K562 (cell line): ENCODE results near the gene SLIRP. TPM values are rescaled to one million over a fixed set of nuclear protein-coding genes. Genes with fewer than 3 reads are reported as not detected.
A peak's percentile ranks its signal among the peaks of the same experiment; 100 is the strongest.

Experiments
- ARHGAP35 ChIP-seq: fragments of 450-650 bp; IDR thresholded peaks from 2 replicates; pipeline ENCODE4 v1.6.1; 2018; ENCODE audit not compliant: partially characterized antibody
- CC2D1A ChIP-seq: fragments of 450-650 bp; IDR thresholded peaks from 2 replicates; pipeline ENCODE4 v1.6.1; 2017; ENCODE audit warnings: mild to moderate bottlenecking
- ELF4 ChIP-seq: fragments of 450-650 bp; formaldehyde crosslinking; IDR thresholded peaks from 2 replicates; pipeline ENCODE4 v1.4.0; 2022; ENCODE audit warnings: missing genetic modification characterization
- GTF2A2 ChIP-seq: IDR thresholded peaks from 2 replicates; pipeline ENCODE4 v1.6.1; 2016; ENCODE audit warnings: mild to moderate bottlenecking, missing genetic modification characterization, missing compliant biosample characterization
- GTF3C2 ChIP-seq: IDR thresholded peaks from 3 replicates; pipeline ENCODE4 v1.6.1; 2011; ENCODE audit warnings: borderline replicate concordance, mild to moderate bottlenecking, moderate library complexity; ENCODE audit not compliant: insufficient read length; ENCODE audit errors: extremely low read depth
- HCFC1 ChIP-seq: IDR thresholded peaks from 2 replicates; pipeline ENCODE4 v1.6.1; 2012; ENCODE audit warnings: low read depth, low read length, improper control_type of control experiment
- HMBOX1 ChIP-seq: sonication (generic); IDR thresholded peaks from 2 replicates; pipeline ENCODE4 v1.6.1; 2016
- HOMEZ ChIP-seq: fragments of 250-450 bp; sonication (Bioruptor Pico); IDR thresholded peaks from 2 replicates; pipeline ENCODE4 v1.4.0; 2020; ENCODE audit warnings: mild to moderate bottlenecking, moderate library complexity
- NCOR1 ChIP-seq: fragments of 450-650 bp; IDR thresholded peaks from 2 replicates; pipeline ENCODE4 v1.6.1; 2016; ENCODE audit warnings: mild to moderate bottlenecking, moderate library complexity
- NFE2 ChIP-seq: IDR thresholded peaks from 2 replicates; pipeline ENCODE4 v1.6.1; 2014; ENCODE audit warnings: antibody characterized with exemption, low read depth
- POLR2A ChIP-seq: fragments of 450-650 bp; conservative IDR thresholded peaks from 2 replicates; pipeline ENCODE4 v1.6.1; 2016
- RAD51 ChIP-seq: fragments of 450-650 bp; IDR thresholded peaks from 2 replicates; pipeline ENCODE4 v1.7.1; 2016; ENCODE audit warnings: low read depth, mild to moderate bottlenecking, borderline replicate concordance
- RBM39 ChIP-seq: fragments of 200-400 bp; formaldehyde crosslinking; optimal IDR thresholded peaks from 2 replicates; pipeline ENCODE3; 2018; ENCODE audit warnings: low read depth, low read length
- SAFB2 ChIP-seq: fragments of 200-400 bp; formaldehyde crosslinking; IDR thresholded peaks from 2 replicates; pipeline ENCODE4 v1.6.1; 2018; ENCODE audit warnings: borderline replicate concordance, low read length, low read depth, moderate library complexity; ENCODE audit not compliant: severe bottlenecking
- THRAP3 ChIP-seq: fragments of 450-650 bp; IDR thresholded peaks from 2 replicates; pipeline ENCODE4 v1.6.1; 2016; ENCODE audit warnings: mild to moderate bottlenecking, inconsistent platforms, borderline replicate concordance
- XRCC4 ChIP-seq: IDR thresholded peaks from one replicate; pipeline ENCODE4 v1.6.1; 2011; ENCODE audit not compliant: insufficient read depth, insufficient read length; ENCODE audit errors: extremely low read depth
- ZBTB26 ChIP-seq: fragments of 450-650 bp; formaldehyde crosslinking; IDR thresholded peaks from 2 replicates; pipeline ENCODE4 v1.4.0; 2022; ENCODE audit warnings: missing genetic modification characterization
- ZBTB8A ChIP-seq: fragments of 450-650 bp; IDR thresholded peaks from 2 replicates; pipeline ENCODE4 v1.6.1; 2018; ENCODE audit warnings: mild to moderate bottlenecking, moderate library complexity; ENCODE audit not compliant: partially characterized antibody
- ZFP36 ChIP-seq: fragments of 150-350 bp; IDR thresholded peaks from 2 replicates; pipeline ENCODE4 v1.6.1; 2018; ENCODE audit warnings: low read length, low read depth; ENCODE audit not compliant: partially characterized antibody
- ZNF212 ChIP-seq: fragments of 450-650 bp; formaldehyde crosslinking; IDR thresholded peaks from 2 replicates; pipeline ENCODE4 v1.4.0; 2020; ENCODE audit warnings: mild to moderate bottlenecking
- ZNF395 ChIP-seq: fragments of 200-800 bp; sonication (Bioruptor generic); IDR thresholded peaks from 2 replicates; pipeline ENCODE4 v1.6.1; 2017; ENCODE audit warnings: missing genetic modification characterization, missing compliant biosample characterization
- ZSCAN29 ChIP-seq: fragments of 450-650 bp; IDR thresholded peaks from 2 replicates; pipeline ENCODE4 v1.6.1; 2017
- polyA plus RNA-seq, 8 experiments: library from polyadenylated mRNA; depleted of rRNA in 4 of 8; stranded (reverse) in 5 of 8; unstranded in 3 of 8; fragments of >200 nt; fragmentation: Nextera tagmentation in 2 of 8; fragmentation: Illumina TruSeq in 1 of 8; extraction: Ambion mirVana in 2 of 8; extraction: Trizol in 1 of 8; gene quantifications; 2 replicates each; pipeline versions ENCODE4 v1.2.1 to v1.2.3, GENCODE V29; 2011 to 2014; ENCODE audit warnings: inconsistent platforms in 1 of 8, missing spikeins in 1 of 8
- total RNA-seq, 7 experiments: library from RNA; depleted of rRNA in 6 of 7; stranded (reverse); fragments of >200 nt in 6 of 7; fragmentation: Illumina TruSeq in 2 of 7; extraction: Trizol in 2 of 7; gene quantifications; 2 replicates each; pipeline versions ENCODE4 v1.2.1 to v1.2.3, GENCODE V29; 2011 to 2021; ENCODE audit warnings: low replicate concordance in 1 of 7

SLIRP gene
- total and polyA plus RNA-seq, 9 of the 15 experiments (the other 6 are each of a cell fraction or from before 2014, with no cell fraction given) = 251 to 1,905 (median 491) TPM

- TF ChIP-seq ZNF395 (no peak), NFE2 (no peak), ZNF212 (CRISPR knock-in tag) (no peak), RAD51 (no peak), RBM39 (no peak), ELF4 (CRISPR knock-in tag) (no peak), ARHGAP35 (no peak), NCOR1 (no peak), SAFB2 (no peak), CC2D1A (no peak; the same call in 1 of the 2 replicates), ZBTB8A (no peak), HMBOX1 (no peak), ZFP36 (no peak), GTF3C2 (no peak), THRAP3 (no peak), ZBTB26 (CRISPR knock-in tag) (no peak), GTF2A2 (tag) (no peak), HOMEZ (CRISPR knock-in tag) (no peak), XRCC4 (no peak), POLR2A (peak; percentile 96), HCFC1 (peak; percentile 76), ZSCAN29 (no peak)
Observed at GRCh38 chr14:77707724-77708408, at the start of gene SLIRP, which contains the start of gene ALKBH1 (continued).
